Common myeloid progenitor, CD34-positive (primary cell): ENCODE results near the gene MPZ.

ENCODE experiments used
- CTCF ChIA-PET: fragments of 350-600 bp; sonication (Branson Sonifier 250); formaldehyde crosslinking; loops from one replicate; lab custom pipeline; 2021; ENCODE audit warnings: antibody characterized with exemption; lab: Charles Lee
- POLR2A ChIA-PET: fragments of 350-600 bp; sonication (Branson Sonifier 250); formaldehyde crosslinking; loops from one replicate; lab custom pipeline; 2021; ENCODE audit warnings: antibody characterized with exemption; lab: Charles Lee
- DNase-seq, 3 donors: peaks; one replicate each; pipeline versions ENCODE4 v3.0.0 to v3.0.0-alpha.2; 2013
- H3K27ac ChIP-seq, 2 experiments: 1 replicate in 1 of 2; 2 replicates in 1 of 2; pipeline ENCODE4 v1.7.0; 2013; ENCODE audit warnings: inconsistent platforms in 2 of 2, low read length in 2 of 2, mild to moderate bottlenecking in 2 of 2, low read depth in 1 of 2, moderate library complexity in 1 of 2; ENCODE audit not compliant: severe bottlenecking in 2 of 2, insufficient read depth in 1 of 2, poor library complexity in 1 of 2
- H3K27me3 ChIP-seq, 5 experiments: replicated peaks in 2 of 5; 1 replicate in 3 of 5; 2 replicates in 2 of 5; pipeline versions ENCODE4 v1.6.1 to v1.7.0; 2013; ENCODE audit warnings: low read length in 4 of 5, mild to moderate bottlenecking in 2 of 5, moderate library complexity in 2 of 5, inconsistent platforms in 1 of 5; ENCODE audit not compliant: insufficient read depth in 5 of 5, control insufficient read depth in 4 of 5
- H3K36me3 ChIP-seq, 4 experiments: 1 replicate in 2 of 4; 2 replicates in 2 of 4; pipeline versions ENCODE4 v1.6.1 to v1.7.0; 2013; ENCODE audit warnings: low read length in 3 of 4, control low read depth in 1 of 4, mild to moderate bottlenecking in 1 of 4; ENCODE audit not compliant: control insufficient read depth in 4 of 4, insufficient read depth in 4 of 4
- H3K4me1 ChIP-seq, 4 experiments: 1 replicate in 3 of 4; 2 replicates in 1 of 4; pipeline versions ENCODE4 v1.6.1 to v1.7.1; 2013; ENCODE audit warnings: low read length in 3 of 4, mild to moderate bottlenecking in 3 of 4, control low read depth in 1 of 4, inconsistent platforms in 1 of 4, moderate library complexity in 1 of 4; ENCODE audit not compliant: control insufficient read depth in 4 of 4, insufficient read depth in 4 of 4; ENCODE audit errors: control extremely low read depth in 1 of 4
- H3K4me3 ChIP-seq, 7 experiments: 1 replicate in 4 of 7; 2 replicates in 3 of 7; pipeline versions ENCODE4 v1.5.1 to v1.7.0; 2013; ENCODE audit warnings: mild to moderate bottlenecking in 7 of 7, low read length in 6 of 7, moderate library complexity in 6 of 7, inconsistent platforms in 2 of 7, low read depth in 2 of 7, control low read depth in 1 of 7; ENCODE audit not compliant: insufficient read depth in 4 of 7, control insufficient read depth in 1 of 7; ENCODE audit errors: extremely low read depth in 1 of 7
- H3K9me3 ChIP-seq, 5 experiments: 1 replicate in 4 of 5; 2 replicates in 1 of 5; pipeline versions ENCODE4 v1.6.1 to v1.7.1; 2013; ENCODE audit warnings: low read length in 4 of 5, mild to moderate bottlenecking in 2 of 5, inconsistent platforms in 1 of 5, low read depth in 1 of 5, moderate library complexity in 1 of 5; ENCODE audit not compliant: control insufficient read depth in 4 of 5, insufficient read depth in 2 of 5; ENCODE audit errors: control extremely low read depth in 1 of 5
- WGBS: methylation state at CpG from one replicate; pipeline ENCODE4 v1.1.5; 2013; ENCODE audit not compliant: insufficient coverage; 5-methylcytosine and 5-hydroxymethylcytosine counted together

MPZ gene

DNA sequence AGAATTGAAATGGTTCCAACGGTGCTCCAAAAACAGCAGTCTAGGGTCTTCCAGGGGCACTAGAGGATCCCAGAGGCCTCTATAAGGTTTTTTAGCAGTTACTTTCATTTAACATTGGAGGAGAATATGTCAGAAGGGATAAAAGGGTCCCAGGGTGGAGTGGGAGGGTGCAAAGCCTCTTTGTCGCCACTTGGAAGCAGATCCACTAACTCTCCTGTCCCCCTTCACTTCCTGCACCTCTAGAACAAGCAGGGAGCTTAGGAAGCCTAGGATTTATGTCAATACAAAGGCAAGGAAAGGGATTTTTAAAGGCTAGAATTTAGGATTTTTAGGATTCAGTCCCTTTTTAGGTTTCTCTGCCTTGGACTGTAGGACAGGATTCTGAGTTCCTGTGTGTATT lies 42.9 kb downstream of the MPZ start:
- H3K9me3 ChIP-seq = no peaks in the 10 kb centered on the region
- H3K4me3 ChIP-seq = no peak overlapping the region
- peak overlapping the region in 1 of 2 experiments; percentile 67 for H3K27ac ChIP-seq
- CTCF ChIA-PET = interaction anchor here (0.9 to 1.5 kb wide), 4 partner anchors 18 to 41 kb away, joined by 3 to 6 read pairs (median 3); partner anchors contain the start of gene TOMM40L
- H3K27me3 ChIP-seq = peaks cover 0 to 2% (median 0%) of the 10 kb centered on the region in 5 experiments
- no peaks in the 10 kb centered on the region for H3K36me3 ChIP-seq
- WGBS = no CpG with 5 or more reads among the region's 2 CpGs
- DNase-seq = no peak
- H3K4me1 ChIP-seq = peaks cover 2 to 17% (median 10%) of the 10 kb centered on the region in 4 experiments
- POLR2A ChIA-PET = no interaction called here

DNA sequence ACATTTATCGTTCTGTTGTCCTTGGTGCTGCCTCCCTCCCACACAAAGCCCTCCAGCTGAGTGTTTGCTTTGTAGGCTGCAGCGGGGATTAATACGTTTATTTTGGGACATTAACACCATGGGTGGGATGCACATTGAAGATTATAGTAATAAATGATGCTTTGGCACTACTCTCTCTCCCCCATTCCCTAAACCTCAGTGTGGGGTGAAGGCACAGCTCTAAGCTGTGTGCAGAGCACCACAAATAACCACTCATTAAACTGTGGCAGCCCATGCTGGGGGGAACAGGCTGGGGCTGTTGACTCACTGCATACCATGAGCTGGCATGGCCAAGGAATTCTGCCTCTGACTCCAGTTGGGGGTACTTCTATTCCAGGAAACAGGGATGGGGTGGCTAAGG lies 43.6 kb downstream of the MPZ start:
- whole genome bisulfite sequencing = 100% methylated on average over 1 of the region's 3 CpGs
- POLR2A ChIA-PET = no interaction called here
- DNase-seq = no peak
- Histone ChIP-seq H3K4me3 (no peak overlapping the region), H3K27ac (no peak overlapping the region), H3K9me3 (no peaks in the 10 kb centered on the region), H3K4me1 (peaks cover 2 to 22% (median 12%) of the 10 kb centered on the region in 4 experiments), H3K27me3 (peaks cover 0 to 8% (median 0%) of the 10 kb centered on the region in 5 experiments), H3K36me3 (no peaks in the 10 kb centered on the region)
- CTCF ChIA-PET = interaction anchor here (0.9 to 1.5 kb wide), 4 partner anchors 18 to 40 kb away, joined by 3 to 6 read pairs (median 3); partner anchors contain the start of gene TOMM40L

DNA sequence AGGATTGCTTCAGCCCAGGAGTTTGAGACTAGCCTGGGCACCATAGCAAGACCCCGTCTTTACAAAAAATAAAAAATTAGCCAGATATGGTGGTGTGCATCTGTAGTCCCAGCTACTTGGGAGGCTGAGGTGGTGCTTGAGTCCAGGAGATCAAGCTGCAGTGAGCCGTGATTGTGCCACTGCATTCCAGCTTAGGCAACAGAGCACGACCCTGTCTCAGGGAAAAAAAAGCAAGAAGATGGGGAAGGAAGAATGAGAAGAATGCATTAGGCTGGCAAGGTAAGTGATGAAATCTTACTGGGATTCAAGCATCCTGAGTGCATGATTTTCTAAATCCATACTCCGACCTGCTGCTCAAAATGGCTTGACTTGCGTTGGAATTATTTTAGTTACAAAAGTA lies 44.5 kb downstream of the MPZ start:
- H3K27me3 ChIP-seq = peaks cover 0 to 13% (median 4%) of the 10 kb centered on the region in 5 experiments
- H3K4me3 ChIP-seq = no peak overlapping the region
- no peak overlapping the region for H3K27ac ChIP-seq
- ChIA-PET POLR2A (no interaction called here), CTCF (no interaction called here)
- H3K9me3 ChIP-seq = no peaks in the 10 kb centered on the region
- H3K4me1 ChIP-seq = peaks cover 2 to 25% (median 12%) of the 10 kb centered on the region in 4 experiments
- no peaks in the 10 kb centered on the region for H3K36me3 ChIP-seq
- 100% methylated on average over 3 of the region's 5 CpGs for WGBS
- DNase-seq = no peak

DNA sequence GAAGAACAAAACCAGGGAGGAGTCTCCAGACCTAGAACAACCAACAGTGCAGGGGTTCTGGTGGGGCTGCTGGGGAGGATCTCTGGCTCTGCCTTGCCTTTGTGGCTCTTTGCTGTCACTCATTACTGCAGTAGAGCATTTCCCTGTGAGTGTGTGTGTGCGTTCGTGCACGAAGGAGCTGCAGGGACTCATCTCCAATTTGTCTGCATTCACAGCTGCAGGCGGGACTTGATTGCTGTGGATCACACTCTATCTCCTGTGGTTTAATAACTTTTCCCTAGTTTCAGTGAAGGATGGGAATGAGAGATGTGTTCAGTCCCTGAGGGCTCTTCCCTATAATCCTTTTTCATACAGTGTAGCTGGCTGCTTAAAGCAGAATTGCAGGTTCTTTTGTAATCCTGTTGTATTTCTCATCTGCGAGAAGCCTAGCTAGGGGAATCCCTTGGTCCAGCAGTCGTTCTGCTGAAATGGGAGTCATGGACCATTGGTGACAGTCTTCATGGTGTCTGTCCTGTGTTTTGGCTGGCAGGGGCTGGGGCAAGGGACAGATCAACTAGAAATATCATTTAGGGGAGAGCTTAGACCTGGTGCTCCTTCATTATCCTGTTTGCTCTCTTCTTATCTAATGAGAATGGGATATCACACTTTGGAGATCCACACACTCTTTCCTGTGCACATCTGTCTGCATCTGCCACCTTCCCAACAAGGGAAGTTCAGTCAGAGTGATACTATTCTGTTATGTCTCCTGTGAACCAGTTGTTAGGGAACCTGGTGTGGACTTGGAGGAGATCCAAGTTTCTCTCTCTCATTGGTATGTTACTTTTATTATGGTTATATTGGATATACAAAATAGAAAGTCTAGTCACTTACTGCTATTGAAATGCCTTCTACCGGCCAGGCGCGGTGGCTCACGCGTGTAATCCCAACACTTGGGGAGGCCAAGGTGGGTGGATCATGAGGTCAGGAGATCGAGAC lies 48.2 kb downstream of the MPZ start:
- ChIA-PET CTCF (interaction anchor here (1.3 to 1.8 kb wide), 3 partner anchors 22 to 34 kb away, joined by 3 to 7 read pairs (median 6); no protein-coding TSS in a partner anchor), POLR2A (no interaction called here)
- Histone ChIP-seq H3K4me1 (peaks cover 0 to 23% (median 9%) of the 10 kb centered on the region in 4 experiments), H3K27me3 (peaks cover 3 to 36% (median 32%) of the 10 kb centered on the region in 5 experiments), H3K4me3 (no peak overlapping the region), H3K27ac (no peak overlapping the region), H3K9me3 (peaks cover 2 to 15% (median 10%) of the 10 kb centered on the region in 5 experiments), H3K36me3 (no peaks in the 10 kb centered on the region)
- peak in 2 of 3 donors; percentile 60 to 63 for DNase-seq
- WGBS = 93% methylated on average over 6 of the region's 12 CpGs

DNA sequence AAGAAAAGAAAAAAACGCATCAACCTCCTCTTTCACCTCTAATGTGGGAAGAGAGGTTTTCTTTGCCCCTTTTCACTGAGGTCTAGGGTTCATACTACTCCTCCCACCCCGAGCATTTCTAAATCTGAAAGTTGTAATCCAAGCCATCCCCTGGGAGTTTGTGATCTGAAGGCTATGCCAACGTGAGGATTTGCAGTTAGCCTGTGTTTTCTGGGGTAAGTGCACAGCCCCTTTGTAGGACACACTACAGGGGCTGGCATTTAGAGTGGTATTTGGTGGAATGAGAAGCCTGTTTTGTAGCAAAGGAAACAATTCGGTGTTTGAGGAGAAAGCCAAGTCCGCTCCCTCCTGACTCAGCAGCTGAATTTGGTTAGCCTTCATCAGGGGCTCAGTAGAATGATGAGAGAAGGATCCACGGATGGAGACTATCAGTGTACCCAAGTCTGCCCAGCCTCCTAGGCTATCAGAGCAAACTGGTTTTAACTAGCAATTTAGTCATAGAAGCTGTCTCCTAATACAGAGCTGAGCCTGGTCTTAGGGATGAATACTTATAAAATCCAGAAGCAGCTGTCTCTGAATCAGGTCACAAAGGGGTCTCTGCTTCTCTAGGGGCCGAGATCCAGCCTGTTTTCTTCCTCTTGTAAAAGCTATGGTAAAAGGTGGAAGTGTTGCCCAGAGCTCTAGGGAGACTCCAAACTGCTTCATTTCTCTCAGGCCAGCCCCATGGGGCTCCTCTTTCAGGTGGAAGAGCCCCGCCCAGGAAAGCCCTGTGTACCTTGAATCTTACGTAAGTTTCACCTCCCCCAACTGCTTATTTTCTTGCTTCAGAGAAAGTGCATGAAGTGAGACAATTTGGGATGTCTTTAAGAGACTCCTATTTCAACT lies 49.1 kb downstream of the MPZ start:
- no peaks in the 10 kb centered on the region for H3K36me3 ChIP-seq
- peaks cover 2 to 18% (median 10%) of the 10 kb centered on the region in 5 experiments for H3K9me3 ChIP-seq
- H3K4me1 ChIP-seq = peaks cover 0 to 23% (median 9%) of the 10 kb centered on the region in 4 experiments
- ChIA-PET POLR2A (interaction anchor here (0.6 kb wide), 1 partner anchor 139 kb away, joined by 4 read pairs; no protein-coding TSS in a partner anchor), CTCF (interaction anchor here (1.0 to 1.8 kb wide), 7 partner anchors 12 to 57 kb away, joined by 3 to 7 read pairs (median 3); no protein-coding TSS in a partner anchor)
- H3K27me3 ChIP-seq = peaks cover 3 to 36% (median 32%) of the 10 kb centered on the region in 5 experiments
- no peak overlapping the region for H3K4me3 ChIP-seq
- 73% methylated on average over 5 of the region's 9 CpGs for WGBS
- no peak for DNase-seq
- H3K27ac ChIP-seq = no peak overlapping the region

DNA sequence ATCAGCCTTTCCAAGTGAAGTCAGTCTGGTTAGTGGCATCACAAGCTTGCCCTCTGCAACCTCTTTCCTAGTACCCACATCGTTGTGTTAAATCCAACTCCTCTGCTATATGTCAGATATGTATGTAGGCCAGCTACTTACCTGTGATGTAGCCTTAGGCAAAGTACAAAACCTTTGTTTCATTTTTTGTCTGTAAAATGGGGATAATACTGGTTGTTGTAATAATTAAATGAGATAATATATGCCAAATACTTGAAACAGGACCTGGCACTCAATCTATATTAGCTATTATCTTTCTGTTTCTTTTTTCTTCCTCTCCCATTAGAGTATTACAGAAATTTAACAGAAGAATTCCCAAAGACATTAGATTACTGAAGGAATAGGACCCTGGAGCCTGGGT lies 50.0 kb downstream of the MPZ start:
- CTCF ChIA-PET = interaction anchor here (0.8 to 1.6 kb wide), 6 partner anchors 12 to 53 kb away, joined by 3 to 9 read pairs (median 3); no protein-coding TSS in a partner anchor
- Histone ChIP-seq H3K9me3 (peaks cover 2 to 18% (median 10%) of the 10 kb centered on the region in 5 experiments), H3K4me1 (peaks cover 0 to 23% (median 9%) of the 10 kb centered on the region in 4 experiments), H3K4me3 (no peak overlapping the region), H3K27ac (no peak overlapping the region), H3K27me3 (peaks cover 3 to 36% (median 32%) of the 10 kb centered on the region in 5 experiments), H3K36me3 (no peaks in the 10 kb centered on the region)
- POLR2A ChIA-PET = interaction anchor here (0.6 kb wide), 1 partner anchor 138 kb away, joined by 4 read pairs; no protein-coding TSS in a partner anchor
- WGBS = no CpG with 5 or more reads among the region's 1 CpG
- no peak for DNase-seq
